ENCODE results near the gene PTPN1. TPM values are rescaled to one million over a fixed set of nuclear protein-coding genes. Genes with fewer than 3 reads are reported as not detected.

Gene PTPN1
- total RNA-seq, 1 donor from 2014 or later, result 38.1 TPM

DNA sequence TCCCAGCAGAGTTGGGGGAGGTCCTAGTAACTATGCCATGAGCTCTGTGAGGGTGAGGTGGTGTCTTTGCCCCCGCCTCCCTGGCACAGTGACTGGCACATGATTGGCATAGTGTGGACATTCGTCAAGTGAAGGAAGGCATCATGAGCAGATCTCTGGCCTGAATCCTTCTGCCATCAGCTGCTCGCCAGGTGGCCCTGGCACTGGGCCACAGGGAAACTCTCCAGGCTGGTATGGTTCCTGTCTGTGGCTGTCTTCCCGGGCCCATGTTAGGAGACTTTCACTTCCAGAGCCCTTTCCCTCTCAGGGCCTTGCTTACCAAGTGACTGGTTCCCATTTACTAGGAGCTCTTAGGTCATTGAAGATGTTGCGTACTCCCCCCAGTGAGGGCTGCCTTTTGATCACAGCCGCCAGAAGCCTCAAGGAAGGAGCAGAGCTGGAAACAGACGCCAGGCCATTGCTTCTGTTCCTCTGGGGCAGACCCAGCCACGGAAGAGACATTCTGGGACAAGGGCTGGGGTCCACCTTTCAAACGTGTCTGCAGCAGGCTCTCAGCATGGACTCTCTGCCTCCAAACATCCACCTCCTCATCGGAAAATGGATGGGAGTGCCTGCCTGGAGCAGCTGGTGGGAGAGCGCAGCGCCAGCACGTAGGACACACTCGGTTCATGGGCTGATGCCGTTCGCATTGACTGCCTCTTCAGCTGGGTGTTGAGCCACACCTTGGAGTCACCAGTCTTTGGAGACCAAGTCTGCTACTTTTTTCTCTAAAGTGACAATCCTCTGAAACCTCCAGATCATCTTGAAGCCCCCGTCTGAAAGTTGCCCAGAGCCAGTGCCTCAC is 67.2 kb downstream of the PTPN1 start:
- H3K4me3 ChIP-seq, result no peak overlapping the region
- peaks cover 4% of the 10 kb centered on the region for H3F3A ChIP-seq (ENCODE audit: low read depth)
- Mint-ChIP-seq H3K36me3 (peaks cover 18% of the 10 kb centered on the region), H3K27ac (no peak overlapping the region), H3K9me3 (no peaks in the 10 kb centered on the region), H3K27me3 (ENCODE audit: insufficient read depth, low read depth) (peaks cover 4% of the 10 kb centered on the region), H3K4me1 (peaks cover 21% of the 10 kb centered on the region), H3K4me3 (no peak overlapping the region)
- H3K9me3 ChIP-seq (ENCODE audit: low read depth), result no peaks in the 10 kb centered on the region
- H3K27ac ChIP-seq, result no peak overlapping the region
- no peaks in the 10 kb centered on the region for H3K27me3 ChIP-seq
- H2AFZ ChIP-seq (replicated peaks), result no peak overlapping the region
- H3K79me2 ChIP-seq (ENCODE audit: low read depth), result no peaks in the 10 kb centered on the region
- TF ChIP-seq EZH2 (IDR thresholded peaks at IDR 0.05) (no peak), EZH2phosphoT487 (IDR thresholded peaks at IDR 0.05) (no peak)
- TF ChIP-seq, protein P1, sequence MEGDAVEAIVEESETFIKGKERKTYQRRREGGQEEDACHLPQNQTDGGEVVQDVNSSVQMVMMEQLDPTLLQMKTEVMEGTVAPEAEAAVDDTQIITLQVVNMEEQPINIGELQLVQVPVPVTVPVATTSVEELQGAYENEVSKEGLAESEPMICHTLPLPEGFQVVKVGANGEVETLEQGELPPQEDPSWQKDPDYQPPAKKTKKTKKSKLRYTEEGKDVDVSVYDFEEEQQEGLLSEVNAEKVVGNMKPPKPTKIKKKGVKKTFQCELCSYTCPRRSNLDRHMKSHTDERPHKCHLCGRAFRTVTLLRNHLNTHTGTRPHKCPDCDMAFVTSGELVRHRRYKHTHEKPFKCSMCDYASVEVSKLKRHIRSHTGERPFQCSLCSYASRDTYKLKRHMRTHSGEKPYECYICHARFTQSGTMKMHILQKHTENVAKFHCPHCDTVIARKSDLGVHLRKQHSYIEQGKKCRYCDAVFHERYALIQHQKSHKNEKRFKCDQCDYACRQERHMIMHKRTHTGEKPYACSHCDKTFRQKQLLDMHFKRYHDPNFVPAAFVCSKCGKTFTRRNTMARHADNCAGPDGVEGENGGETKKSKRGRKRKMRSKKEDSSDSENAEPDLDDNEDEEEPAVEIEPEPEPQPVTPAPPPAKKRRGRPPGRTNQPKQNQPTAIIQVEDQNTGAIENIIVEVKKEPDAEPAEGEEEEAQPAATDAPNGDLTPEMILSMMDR (IDR thresholded peaks at IDR 0.05), result no peak
- H3K36me3 ChIP-seq, result no peaks in the 10 kb centered on the region
- H3K4me2 ChIP-seq, result no peak overlapping the region
- no peak for DNase-seq (ENCODE audit: low spot score)
- H3K9ac ChIP-seq, result no peak overlapping the region
- H4K20me1 ChIP-seq (ENCODE audit: low read depth), result peaks cover 21% of the 10 kb centered on the region
- H3K4me1 ChIP-seq, result peaks cover 10% of the 10 kb centered on the region

DNA sequence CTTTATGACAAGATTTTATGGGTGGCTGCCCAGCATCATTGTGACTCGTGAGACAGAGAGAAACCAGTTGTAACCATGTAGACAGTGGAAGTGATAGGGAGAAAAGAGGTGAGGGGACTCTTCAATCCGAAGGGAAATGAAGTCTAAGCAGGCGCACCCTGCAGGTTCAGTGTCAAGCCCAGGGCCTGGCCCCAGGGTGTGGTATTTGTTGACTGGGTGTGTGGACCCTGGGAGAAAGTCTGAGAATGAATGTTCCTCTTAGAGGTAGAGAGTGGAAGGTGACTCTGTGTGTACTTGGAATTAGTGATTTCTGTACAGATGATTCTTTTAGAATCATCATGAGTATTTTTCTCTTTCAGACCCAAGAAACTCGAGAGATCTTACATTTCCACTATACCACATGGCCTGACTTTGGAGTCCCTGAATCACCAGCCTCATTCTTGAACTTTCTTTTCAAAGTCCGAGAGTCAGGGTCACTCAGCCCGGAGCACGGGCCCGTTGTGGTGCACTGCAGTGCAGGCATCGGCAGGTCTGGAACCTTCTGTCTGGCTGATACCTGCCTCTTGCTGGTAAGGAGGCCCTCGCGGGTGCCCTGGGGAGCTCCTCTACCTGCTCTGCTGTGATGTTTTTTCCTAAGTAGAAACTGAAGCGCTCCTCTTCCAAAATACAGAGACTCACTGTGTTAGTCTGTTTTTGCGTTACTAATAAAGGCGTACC is 68.0 kb downstream of the PTPN1 start:
- no peak overlapping the region for H3K27ac ChIP-seq
- H3K36me3 ChIP-seq, result no peaks in the 10 kb centered on the region

DNA sequence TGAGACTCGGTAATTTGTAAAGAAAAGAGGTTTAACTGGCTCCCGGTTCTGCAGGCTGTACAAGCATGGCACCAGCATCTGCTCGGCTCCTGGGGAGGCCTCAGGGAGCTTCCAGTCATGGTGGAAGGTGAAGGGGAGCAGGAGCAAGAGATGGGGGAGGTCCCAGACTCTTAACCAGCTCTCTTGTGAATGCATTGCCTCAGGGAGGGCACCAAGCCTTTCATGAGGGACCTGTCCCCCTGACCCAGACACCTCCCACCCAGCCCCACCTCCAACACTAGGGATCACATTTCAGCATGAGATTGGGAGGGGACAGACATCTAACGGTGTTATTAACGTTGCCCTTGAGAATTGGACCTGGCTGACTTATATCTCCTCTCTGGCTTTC is 68.6 kb downstream of the PTPN1 start:
- no peak for TF ChIP-seq EZH2phosphoT487 (IDR thresholded peaks at IDR 0.05)
- TF ChIP-seq EZH2 (IDR thresholded peaks at IDR 0.05), result no peak
- peaks cover 25% of the 10 kb centered on the region for H3K36me3 Mint-ChIP-seq
- Histone ChIP-seq H3K9ac (no peak overlapping the region), H3K4me1 (peaks cover 10% of the 10 kb centered on the region), H4K20me1 (ENCODE audit: low read depth) (peaks cover 11% of the 10 kb centered on the region), H3K36me3 (no peaks in the 10 kb centered on the region), H3K27me3 (no peaks in the 10 kb centered on the region), H2AFZ (replicated peaks) (no peak overlapping the region), H3K4me2 (no peak overlapping the region), H3K27ac (no peak overlapping the region), H3K9me3 (ENCODE audit: low read depth) (no peaks in the 10 kb centered on the region), H3K79me2 (ENCODE audit: low read depth) (no peaks in the 10 kb centered on the region), H3F3A (ENCODE audit: low read depth) (peaks cover 4% of the 10 kb centered on the region), H3K4me3 (no peak overlapping the region)
- H3K27me3 Mint-ChIP-seq (ENCODE audit: insufficient read depth, low read depth), result peaks cover 2% of the 10 kb centered on the region
- no peak for DNase-seq (ENCODE audit: low spot score)
- no peaks in the 10 kb centered on the region for H3K9me3 Mint-ChIP-seq
- no peak overlapping the region for H3K4me3 Mint-ChIP-seq
- H3K27ac Mint-ChIP-seq, result no peak overlapping the region
- H3K4me1 Mint-ChIP-seq, result peaks cover 8% of the 10 kb centered on the region

More for the DNA sequence above, 68.0 kb downstream of the PTPN1 start:
- Histone ChIP-seq H3K27me3 (no peaks in the 10 kb centered on the region), H2AFZ (replicated peaks) (no peak overlapping the region), H3K9me3 (ENCODE audit: low read depth) (no peaks in the 10 kb centered on the region), H3K4me1 (peaks cover 10% of the 10 kb centered on the region), H3K4me2 (no peak overlapping the region), H3K9ac (no peak overlapping the region), H3F3A (ENCODE audit: low read depth) (peaks cover 4% of the 10 kb centered on the region), H3K79me2 (ENCODE audit: low read depth) (no peaks in the 10 kb centered on the region), H3K4me3 (no peak overlapping the region), H4K20me1 (ENCODE audit: low read depth) (peaks cover 12% of the 10 kb centered on the region)
- H3K36me3 Mint-ChIP-seq, result peaks cover 21% of the 10 kb centered on the region
- no peaks in the 10 kb centered on the region for H3K9me3 Mint-ChIP-seq
- TF ChIP-seq EZH2 (IDR thresholded peaks at IDR 0.05) (no peak), EZH2phosphoT487 (IDR thresholded peaks at IDR 0.05) (no peak)
- H3K4me1 Mint-ChIP-seq, result peaks cover 14% of the 10 kb centered on the region
- peaks cover 2% of the 10 kb centered on the region for H3K27me3 Mint-ChIP-seq (ENCODE audit: insufficient read depth, low read depth)
- H3K27ac Mint-ChIP-seq, result no peak overlapping the region
- no peak overlapping the region for H3K4me3 Mint-ChIP-seq
- DNase-seq (ENCODE audit: low spot score), result no peak

DNA sequence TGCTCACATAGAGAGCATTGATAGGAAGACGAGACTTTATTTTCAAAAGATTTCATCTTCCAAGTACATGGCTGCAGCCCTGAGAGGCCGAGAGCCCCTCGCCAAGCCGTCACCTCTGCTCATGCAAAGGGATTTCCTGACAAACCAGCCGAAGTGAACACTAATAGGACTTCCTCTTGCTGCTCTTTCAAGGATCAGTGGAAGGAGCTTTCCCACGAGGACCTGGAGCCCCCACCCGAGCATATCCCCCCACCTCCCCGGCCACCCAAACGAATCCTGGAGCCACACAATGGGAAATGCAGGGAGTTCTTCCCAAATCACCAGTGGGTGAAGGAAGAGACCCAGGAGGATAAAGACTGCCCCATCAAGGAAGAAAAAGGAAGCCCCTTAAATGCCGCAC is 69.3 kb downstream of the PTPN1 start:
- no peak overlapping the region for H3K27ac Mint-ChIP-seq
- no peaks in the 10 kb centered on the region for H3K9me3 ChIP-seq (ENCODE audit: low read depth)

More for the DNA sequence above, 69.3 kb downstream of the PTPN1 start:
- H2AFZ ChIP-seq (replicated peaks), result no peak overlapping the region
- no peak overlapping the region for H3K9ac ChIP-seq
- H3K27me3 Mint-ChIP-seq (ENCODE audit: insufficient read depth, low read depth), result peaks cover 2% of the 10 kb centered on the region
- H3K4me3 ChIP-seq, result no peak overlapping the region
- H3K9me3 Mint-ChIP-seq, result no peaks in the 10 kb centered on the region
- peaks cover 4% of the 10 kb centered on the region for H3F3A ChIP-seq (ENCODE audit: low read depth)
- H3K4me2 ChIP-seq, result no peak overlapping the region
- no peak for DNase-seq (ENCODE audit: low spot score)
- H3K27ac ChIP-seq, result no peak overlapping the region
- H3K36me3 ChIP-seq, result no peaks in the 10 kb centered on the region
- no peak overlapping the region for H3K4me3 Mint-ChIP-seq
- no peak for TF ChIP-seq EZH2 (IDR thresholded peaks at IDR 0.05)
- TF ChIP-seq EZH2phosphoT487 (IDR thresholded peaks at IDR 0.05), result no peak
- TF ChIP-seq, protein P1 (IDR thresholded peaks at IDR 0.05), result no peak
- peaks cover 11% of the 10 kb centered on the region for H4K20me1 ChIP-seq (ENCODE audit: low read depth)
- no peaks in the 10 kb centered on the region for H3K79me2 ChIP-seq (ENCODE audit: low read depth)
- no peaks in the 10 kb centered on the region for H3K27me3 ChIP-seq
- H3K4me1 Mint-ChIP-seq, result peaks cover 2% of the 10 kb centered on the region
- H3K36me3 Mint-ChIP-seq, result peaks cover 26% of the 10 kb centered on the region
- H3K4me1 ChIP-seq, result peaks cover 10% of the 10 kb centered on the region

All from neural progenitor cell (in vitro differentiated cells).